ENCODE measurements around the gene CAPN5.

CAPN5 gene

DNA sequence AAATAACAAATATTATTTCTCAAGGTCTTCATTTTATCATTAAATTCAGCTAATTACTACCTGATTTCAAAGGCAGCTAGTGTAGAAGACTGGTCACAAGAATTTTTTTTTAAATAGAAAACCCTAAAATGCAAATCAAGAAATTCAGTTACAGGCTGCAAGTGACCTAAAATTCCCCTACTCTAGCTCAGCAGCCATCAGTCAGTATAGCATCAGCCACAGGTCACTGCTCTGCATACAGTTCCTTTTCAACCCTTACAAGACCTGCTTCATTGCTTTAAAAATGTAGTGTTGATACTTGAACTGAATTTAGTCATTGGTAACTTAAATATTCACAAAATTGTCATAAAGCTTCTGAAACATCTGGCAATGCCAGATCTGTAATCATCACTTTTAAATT is 42.0 kb upstream of the CAPN5 start (continued):
- TF ChIP-seq, protein P1, sequence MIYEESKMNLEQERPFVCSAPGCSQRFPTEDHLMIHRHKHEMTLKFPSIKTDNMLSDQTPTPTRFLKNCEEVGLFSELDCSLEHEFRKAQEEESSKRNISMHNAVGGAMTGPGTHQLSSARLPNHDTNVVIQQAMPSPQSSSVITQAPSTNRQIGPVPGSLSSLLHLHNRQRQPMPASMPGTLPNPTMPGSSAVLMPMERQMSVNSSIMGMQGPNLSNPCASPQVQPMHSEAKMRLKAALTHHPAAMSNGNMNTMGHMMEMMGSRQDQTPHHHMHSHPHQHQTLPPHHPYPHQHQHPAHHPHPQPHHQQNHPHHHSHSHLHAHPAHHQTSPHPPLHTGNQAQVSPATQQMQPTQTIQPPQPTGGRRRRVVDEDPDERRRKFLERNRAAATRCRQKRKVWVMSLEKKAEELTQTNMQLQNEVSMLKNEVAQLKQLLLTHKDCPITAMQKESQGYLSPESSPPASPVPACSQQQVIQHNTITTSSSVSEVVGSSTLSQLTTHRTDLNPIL (CRISPR knock-in tag; IDR thresholded peaks at IDR 0.05; ENCODE audit: low read depth): no peak
- TF ChIP-seq ZNF8 (CRISPR knock-in tag; IDR thresholded peaks at IDR 0.05): no peak
- no peak for TF ChIP-seq SNAI2 (CRISPR knock-in tag; IDR thresholded peaks at IDR 0.05)

DNA sequence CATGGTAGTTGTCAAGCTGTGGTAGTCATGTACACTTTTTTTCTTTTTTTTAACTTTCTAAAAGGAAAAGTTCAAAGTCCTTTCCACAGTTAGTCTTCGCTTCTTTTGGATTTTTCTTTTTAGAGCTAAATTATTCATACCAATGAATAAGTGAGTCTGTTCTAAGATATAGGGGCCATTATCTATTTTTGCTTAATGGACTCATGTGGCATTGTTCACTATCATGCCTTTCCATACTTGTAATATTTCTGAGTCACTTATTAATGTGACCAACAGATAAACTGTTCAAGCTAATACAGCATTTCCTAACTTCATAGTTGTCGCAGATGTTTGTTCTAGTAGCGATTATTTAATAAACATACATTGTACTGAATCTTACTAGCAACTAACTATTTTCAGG is 40.5 kb upstream of the CAPN5 start:
- TF ChIP-seq ZNF70 (CRISPR knock-in tag; IDR thresholded peaks at IDR 0.05) (no peak), ISL1 (CRISPR knock-in tag; IDR thresholded peaks at IDR 0.05) (peak; percentile 70)
- ATAC-seq: no peak

DNA sequence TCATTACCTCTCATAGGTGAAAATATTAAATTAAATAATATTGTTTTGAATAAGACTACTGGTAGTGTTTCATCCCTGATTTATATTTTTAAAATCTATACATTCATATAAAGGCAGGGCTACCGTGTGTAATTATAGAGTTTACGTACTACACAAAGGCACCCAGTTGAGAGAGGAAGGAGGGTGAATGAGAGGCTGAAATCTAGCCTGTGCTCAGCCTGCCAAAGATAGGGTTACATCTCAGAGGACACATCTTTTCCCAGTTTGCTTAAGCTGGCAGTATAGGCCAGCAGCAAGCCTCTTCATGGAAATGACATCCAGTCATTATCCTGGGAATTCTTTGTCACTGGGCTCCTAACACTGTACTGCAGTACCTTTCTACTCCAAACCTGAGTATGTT is 40.0 kb upstream of the CAPN5 start:
- ATAC-seq: no peak; the same call in 2 of the 3 replicates
- TF ChIP-seq, protein P2, sequence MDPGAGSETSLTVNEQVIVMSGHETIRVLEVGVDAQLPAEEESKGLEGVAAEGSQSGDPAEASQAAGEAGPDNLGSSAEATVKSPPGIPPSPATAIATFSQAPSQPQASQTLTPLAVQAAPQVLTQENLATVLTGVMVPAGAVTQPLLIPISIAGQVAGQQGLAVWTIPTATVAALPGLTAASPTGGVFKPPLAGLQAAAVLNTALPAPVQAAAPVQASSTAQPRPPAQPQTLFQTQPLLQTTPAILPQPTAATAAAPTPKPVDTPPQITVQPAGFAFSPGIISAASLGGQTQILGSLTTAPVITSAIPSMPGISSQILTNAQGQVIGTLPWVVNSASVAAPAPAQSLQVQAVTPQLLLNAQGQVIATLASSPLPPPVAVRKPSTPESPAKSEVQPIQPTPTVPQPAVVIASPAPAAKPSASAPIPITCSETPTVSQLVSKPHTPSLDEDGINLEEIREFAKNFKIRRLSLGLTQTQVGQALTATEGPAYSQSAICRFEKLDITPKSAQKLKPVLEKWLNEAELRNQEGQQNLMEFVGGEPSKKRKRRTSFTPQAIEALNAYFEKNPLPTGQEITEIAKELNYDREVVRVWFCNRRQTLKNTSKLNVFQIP (CRISPR knock-in tag; IDR thresholded peaks at IDR 0.05; ENCODE audit: borderline replicate concordance, low read depth): no peak
- TF ChIP-seq, protein P3, sequence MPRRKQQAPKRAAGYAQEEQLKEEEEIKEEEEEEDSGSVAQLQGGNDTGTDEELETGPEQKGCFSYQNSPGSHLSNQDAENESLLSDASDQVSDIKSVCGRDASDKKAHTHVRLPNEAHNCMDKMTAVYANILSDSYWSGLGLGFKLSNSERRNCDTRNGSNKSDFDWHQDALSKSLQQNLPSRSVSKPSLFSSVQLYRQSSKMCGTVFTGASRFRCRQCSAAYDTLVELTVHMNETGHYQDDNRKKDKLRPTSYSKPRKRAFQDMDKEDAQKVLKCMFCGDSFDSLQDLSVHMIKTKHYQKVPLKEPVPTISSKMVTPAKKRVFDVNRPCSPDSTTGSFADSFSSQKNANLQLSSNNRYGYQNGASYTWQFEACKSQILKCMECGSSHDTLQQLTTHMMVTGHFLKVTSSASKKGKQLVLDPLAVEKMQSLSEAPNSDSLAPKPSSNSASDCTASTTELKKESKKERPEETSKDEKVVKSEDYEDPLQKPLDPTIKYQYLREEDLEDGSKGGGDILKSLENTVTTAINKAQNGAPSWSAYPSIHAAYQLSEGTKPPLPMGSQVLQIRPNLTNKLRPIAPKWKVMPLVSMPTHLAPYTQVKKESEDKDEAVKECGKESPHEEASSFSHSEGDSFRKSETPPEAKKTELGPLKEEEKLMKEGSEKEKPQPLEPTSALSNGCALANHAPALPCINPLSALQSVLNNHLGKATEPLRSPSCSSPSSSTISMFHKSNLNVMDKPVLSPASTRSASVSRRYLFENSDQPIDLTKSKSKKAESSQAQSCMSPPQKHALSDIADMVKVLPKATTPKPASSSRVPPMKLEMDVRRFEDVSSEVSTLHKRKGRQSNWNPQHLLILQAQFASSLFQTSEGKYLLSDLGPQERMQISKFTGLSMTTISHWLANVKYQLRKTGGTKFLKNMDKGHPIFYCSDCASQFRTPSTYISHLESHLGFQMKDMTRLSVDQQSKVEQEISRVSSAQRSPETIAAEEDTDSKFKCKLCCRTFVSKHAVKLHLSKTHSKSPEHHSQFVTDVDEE (CRISPR knock-in tag; IDR thresholded peaks at IDR 0.05): no peak
- TF ChIP-seq TOX (CRISPR knock-in tag; IDR thresholded peaks at IDR 0.05; ENCODE audit: borderline replicate concordance): no peak
- TF ChIP-seq, protein P1 (CRISPR knock-in tag; IDR thresholded peaks at IDR 0.05; ENCODE audit: low read depth): no peak

DNA sequence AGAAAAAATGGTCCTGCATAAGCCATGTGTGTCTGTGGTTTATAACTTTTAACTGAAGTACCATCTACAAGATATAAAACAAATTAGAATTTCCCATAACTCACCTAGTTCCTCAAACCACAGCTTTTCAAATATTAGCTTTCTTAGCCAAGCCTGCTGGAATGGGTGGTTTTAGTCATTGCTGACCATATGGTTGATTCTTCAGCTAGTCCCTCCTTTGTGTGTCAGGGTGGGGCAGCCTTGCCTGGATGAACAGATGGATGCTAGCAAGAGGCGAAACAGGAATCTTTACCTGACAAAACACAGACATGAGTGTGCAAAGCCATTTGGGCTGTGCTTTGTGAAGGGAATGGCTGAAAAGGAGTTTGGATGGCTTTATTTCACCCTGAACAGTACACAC is 39.5 kb upstream of the CAPN5 start:
- TF ChIP-seq ZC3H10 (CRISPR knock-in tag; IDR thresholded peaks at IDR 0.05) (no peak), OSR1 (CRISPR knock-in tag; IDR thresholded peaks at IDR 0.05) (no peak), ZNF70 (CRISPR knock-in tag; IDR thresholded peaks at IDR 0.05) (no peak), SNAI2 (CRISPR knock-in tag; IDR thresholded peaks at IDR 0.05) (no peak), ARNTL (CRISPR knock-in tag; IDR thresholded peaks at IDR 0.05; ENCODE audit: borderline replicate concordance, low read depth) (no peak)

DNA sequence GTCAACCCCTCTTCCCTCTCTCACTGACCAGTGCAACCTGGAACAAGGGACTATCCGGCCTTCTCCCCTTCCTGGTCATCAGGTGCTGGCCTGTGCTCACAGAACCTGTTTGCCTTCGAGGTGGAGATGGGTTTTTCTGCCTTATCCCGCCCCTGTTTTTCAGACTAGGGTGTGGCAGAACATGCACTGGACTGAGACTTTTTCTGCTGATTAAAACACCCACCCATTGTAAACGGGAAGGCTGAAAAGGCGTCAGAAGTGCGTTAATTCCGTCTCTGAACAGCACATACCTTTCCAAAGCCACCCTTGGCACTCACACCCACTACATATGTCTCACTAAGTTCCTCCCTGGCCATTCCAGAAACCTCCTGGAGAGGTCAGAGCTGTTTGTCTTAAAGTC is 36.9 kb upstream of the CAPN5 start:
- TF ChIP-seq, protein P3 (CRISPR knock-in tag; IDR thresholded peaks at IDR 0.05): no peak
- TF ChIP-seq PPARA (CRISPR knock-in tag; IDR thresholded peaks at IDR 0.05; ENCODE audit: borderline replicate concordance) (no peak), ZFP30 (CRISPR knock-in tag; IDR thresholded peaks at IDR 0.05) (no peak), TCF4 (CRISPR knock-in tag; IDR thresholded peaks at IDR 0.05; ENCODE audit: borderline replicate concordance) (no peak), ZC3H10 (CRISPR knock-in tag; IDR thresholded peaks at IDR 0.05) (no peak), ARNTL (CRISPR knock-in tag; IDR thresholded peaks at IDR 0.05; ENCODE audit: borderline replicate concordance, low read depth) (no peak), SNAI2 (CRISPR knock-in tag; IDR thresholded peaks at IDR 0.05) (no peak), ZFP3 (CRISPR knock-in tag; IDR thresholded peaks at IDR 0.05) (no peak), ZNF8 (CRISPR knock-in tag; IDR thresholded peaks at IDR 0.05) (no peak), GLIS3 (CRISPR knock-in tag; IDR thresholded peaks at IDR 0.05) (no peak), OSR1 (CRISPR knock-in tag; IDR thresholded peaks at IDR 0.05) (no peak), ZNF565 (CRISPR knock-in tag; conservative IDR thresholded peaks at IDR 0.05; ENCODE audit: low read depth) (no peak), ESRRG (CRISPR knock-in tag; IDR thresholded peaks at IDR 0.05) (no peak), CSDC2 (CRISPR knock-in tag; IDR thresholded peaks at IDR 0.05) (no peak)
- TF ChIP-seq, protein P4, sequence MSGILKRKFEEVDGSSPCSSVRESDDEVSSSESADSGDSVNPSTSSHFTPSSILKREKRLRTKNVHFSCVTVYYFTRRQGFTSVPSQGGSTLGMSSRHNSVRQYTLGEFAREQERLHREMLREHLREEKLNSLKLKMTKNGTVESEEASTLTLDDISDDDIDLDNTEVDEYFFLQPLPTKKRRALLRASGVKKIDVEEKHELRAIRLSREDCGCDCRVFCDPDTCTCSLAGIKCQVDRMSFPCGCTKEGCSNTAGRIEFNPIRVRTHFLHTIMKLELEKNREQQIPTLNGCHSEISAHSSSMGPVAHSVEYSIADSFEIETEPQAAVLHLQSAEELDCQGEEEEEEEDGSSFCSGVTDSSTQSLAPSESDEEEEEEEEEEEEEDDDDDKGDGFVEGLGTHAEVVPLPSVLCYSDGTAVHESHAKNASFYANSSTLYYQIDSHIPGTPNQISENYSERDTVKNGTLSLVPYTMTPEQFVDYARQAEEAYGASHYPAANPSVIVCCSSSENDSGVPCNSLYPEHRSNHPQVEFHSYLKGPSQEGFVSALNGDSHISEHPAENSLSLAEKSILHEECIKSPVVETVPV (CRISPR knock-in tag; IDR thresholded peaks at IDR 0.05): no peak
- TF ChIP-seq, protein P5, sequence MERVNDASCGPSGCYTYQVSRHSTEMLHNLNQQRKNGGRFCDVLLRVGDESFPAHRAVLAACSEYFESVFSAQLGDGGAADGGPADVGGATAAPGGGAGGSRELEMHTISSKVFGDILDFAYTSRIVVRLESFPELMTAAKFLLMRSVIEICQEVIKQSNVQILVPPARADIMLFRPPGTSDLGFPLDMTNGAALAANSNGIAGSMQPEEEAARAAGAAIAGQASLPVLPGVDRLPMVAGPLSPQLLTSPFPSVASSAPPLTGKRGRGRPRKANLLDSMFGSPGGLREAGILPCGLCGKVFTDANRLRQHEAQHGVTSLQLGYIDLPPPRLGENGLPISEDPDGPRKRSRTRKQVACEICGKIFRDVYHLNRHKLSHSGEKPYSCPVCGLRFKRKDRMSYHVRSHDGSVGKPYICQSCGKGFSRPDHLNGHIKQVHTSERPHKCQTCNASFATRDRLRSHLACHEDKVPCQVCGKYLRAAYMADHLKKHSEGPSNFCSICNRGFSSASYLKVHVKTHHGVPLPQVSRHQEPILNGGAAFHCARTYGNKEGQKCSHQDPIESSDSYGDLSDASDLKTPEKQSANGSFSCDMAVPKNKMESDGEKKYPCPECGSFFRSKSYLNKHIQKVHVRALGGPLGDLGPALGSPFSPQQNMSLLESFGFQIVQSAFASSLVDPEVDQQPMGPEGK (CRISPR knock-in tag; IDR thresholded peaks at IDR 0.05; ENCODE audit: borderline replicate concordance): no peak
- no peak for ATAC-seq

More for the DNA sequence above, 39.5 kb upstream of the CAPN5 start:
- ATAC-seq: no peak

Measured in SK-N-SH treated with all-trans-retinoic acid at 6 μM for 48 hours (cell line).